Endothelial cell of umbilical vein (primary cell): ENCODE data around the gene MTRF1. TPM values are rescaled to one million over a fixed set of nuclear protein-coding genes. Genes with fewer than 3 reads are reported as not detected.

Source experiments
- BruUV-seq: library from RNA; stranded (reverse); fragments of 400-500 nt; replicated peaks from 2 replicates; lab custom pipeline; 2021; lab: Mats Ljungman, UMichigan
- CTCF ChIA-PET: fragments of 300-600, 350-600 bp; sonication (Branson Sonifier 250); formaldehyde crosslinking; loops from one replicate; lab custom pipeline; 2021; ENCODE audit warnings: antibody characterized with exemption, inconsistent platforms; lab: Charles Lee
- POLR2A ChIA-PET: fragments of 300-600, 350-600 bp; sonication (Branson Sonifier 250); formaldehyde crosslinking; loops from one replicate; lab custom pipeline; 2021; ENCODE audit warnings: antibody characterized with exemption, inconsistent platforms; lab: Charles Lee
- DNase-seq: peaks from one replicate; pipeline ENCODE4 v3.0.0-alpha.2; 2011; ENCODE audit warnings: low read depth, low spot score
- FAIRE-seq: peaks from 2 replicates; lab custom pipeline; 2011; peaks lifted over from hg19 to GRCh38; lab: Jason Lieb, UNC
- H2AFZ ChIP-seq: 2 replicates; pipeline ENCODE4 v1.6.0; 2012; ENCODE audit warnings: low read depth, low read length, control low read depth, inconsistent platforms
- H3K27ac ChIP-seq: 2 replicates; pipeline ENCODE4 v1.5.1; 2011; ENCODE audit warnings: low read depth, mild to moderate bottlenecking, control low read depth, low read length, moderate library complexity; ENCODE audit not compliant: insufficient read depth
- H3K27me3 ChIP-seq, 2 experiments: 2 replicates each; pipeline versions ENCODE4 v1.6.0 to v1.6.1; 2011; ENCODE audit warnings: low read length in 2 of 2, mixed read lengths in 1 of 2; ENCODE audit not compliant: control insufficient read depth in 2 of 2, insufficient read depth in 2 of 2
- H3K36me3 ChIP-seq, 2 experiments: 2 replicates in 1 of 2; 3 replicates in 1 of 2; pipeline ENCODE4 v1.5.1; 2011; ENCODE audit warnings: low read length in 2 of 2, mild to moderate bottlenecking in 1 of 2, moderate library complexity in 1 of 2; ENCODE audit not compliant: control insufficient read depth in 2 of 2, insufficient read depth in 2 of 2; ENCODE audit errors: extremely low read depth in 1 of 2
- H3K4me1 ChIP-seq: 3 replicates; pipeline ENCODE4 v1.5.1; 2011; ENCODE audit warnings: mild to moderate bottlenecking, low read length; ENCODE audit not compliant: control insufficient read depth, insufficient read depth; ENCODE audit errors: extremely low read depth
- H3K4me2 ChIP-seq: 2 replicates; pipeline ENCODE4 v1.6.1; 2011; ENCODE audit warnings: low read length, control low read depth, mixed read lengths; ENCODE audit not compliant: insufficient read depth
- H3K4me3 ChIP-seq, 3 experiments: fragments of 200-600 bp in 1 of 3; sonication (generic), shearing (Covaris generic) in 1 of 3; replicated peaks in 1 of 3; 2 replicates each; pipeline ENCODE4 v1.5.1; 2011 to 2016; ENCODE audit warnings: control low read depth in 3 of 3, low read length in 3 of 3, mild to moderate bottlenecking in 2 of 3, inconsistent platforms in 1 of 3, low read depth in 1 of 3, moderate library complexity in 1 of 3; ENCODE audit not compliant: insufficient read depth in 1 of 3
- H3K79me2 ChIP-seq: 2 replicates; pipeline ENCODE4 v1.6.0; 2012; ENCODE audit warnings: low read length, inconsistent platforms; ENCODE audit not compliant: control insufficient read depth, insufficient read depth
- H3K9ac ChIP-seq: replicated peaks from 2 replicates; pipeline ENCODE3; 2011; ENCODE audit warnings: low read length, control low read depth; ENCODE audit not compliant: insufficient read depth; ENCODE audit errors: extremely low read depth
- H3K9me1 ChIP-seq: replicated peaks from 3 replicates; pipeline ENCODE4 v1.6.0; 2011; ENCODE audit warnings: mild to moderate bottlenecking, low read length; ENCODE audit not compliant: control insufficient read depth, insufficient read depth; ENCODE audit errors: extremely low read depth
- H3K9me3 ChIP-seq: replicated peaks from 2 replicates; pipeline ENCODE4 v1.5.1; 2012; ENCODE audit warnings: low read length, inconsistent platforms; ENCODE audit not compliant: control insufficient read depth, insufficient read depth
- H4K20me1 ChIP-seq: replicated peaks from 2 replicates; pipeline ENCODE3; 2011; ENCODE audit warnings: mild to moderate bottlenecking, low read length; ENCODE audit not compliant: control insufficient read depth, insufficient read depth; ENCODE audit errors: extremely low read depth
- CTCF ChIP-seq, 2 donors: IDR thresholded peaks; 1 replicate in 1 of 2; 2 replicates in 1 of 2; pipeline ENCODE4 v1.5.1; 2011; ENCODE audit warnings: low read length in 2 of 2, mild to moderate bottlenecking in 2 of 2, moderate library complexity in 2 of 2, control low read depth in 1 of 2, inconsistent platforms in 1 of 2, low read depth in 1 of 2; ENCODE audit not compliant: insufficient read depth in 1 of 2; ENCODE audit errors: extremely low read depth in 1 of 2
- EZH2 ChIP-seq: IDR thresholded peaks from 2 replicates; pipeline ENCODE4 v1.6.1; 2012; ENCODE audit warnings: borderline replicate concordance, low read depth, mild to moderate bottlenecking, moderate library complexity, low read length, inconsistent platforms; ENCODE audit not compliant: severe bottlenecking
- FOS ChIP-seq: IDR thresholded peaks from 2 replicates; pipeline ENCODE4 v1.6.1; 2011; ENCODE audit warnings: mild to moderate bottlenecking, low read length, moderate library complexity, borderline replicate concordance; ENCODE audit not compliant: insufficient read depth
- GATA2 ChIP-seq: IDR thresholded peaks from 2 replicates; pipeline ENCODE4 v1.7.0; 2011; ENCODE audit warnings: low read depth, mild to moderate bottlenecking, moderate library complexity, mixed read lengths, low read length; ENCODE audit not compliant: insufficient read length, insufficient read depth
- JUN ChIP-seq: IDR thresholded peaks from 2 replicates; pipeline ENCODE4 v1.6.1; 2011; ENCODE audit warnings: borderline replicate concordance, low read depth; ENCODE audit not compliant: insufficient read length, insufficient read depth
- MAX ChIP-seq: IDR thresholded peaks from 2 replicates; pipeline ENCODE4 v1.6.1; 2011; ENCODE audit not compliant: insufficient read depth, insufficient read length
- MYC ChIP-seq: IDR thresholded peaks from one replicate; pipeline ENCODE4 v1.6.1; 2011; ENCODE audit warnings: mild to moderate bottlenecking, low read depth, low read length
- POLR2A ChIP-seq: IDR thresholded peaks from 2 replicates; pipeline ENCODE4 v1.6.1; 2012; ENCODE audit warnings: low read depth, mild to moderate bottlenecking, control low read depth, low read length
- POLR2AphosphoS5 ChIP-seq: IDR thresholded peaks from 2 replicates; pipeline ENCODE4 v1.6.1; 2012; ENCODE audit warnings: low read depth, mild to moderate bottlenecking, control low read depth, low read length, moderate library complexity; ENCODE audit not compliant: insufficient read depth
- dilution Hi-C: fragments of 300-500 bp; cut with MboI; formaldehyde crosslinking; loops from one replicate; pipeline ENCODE4 v1.15.0; 2019; ENCODE audit warnings: low sequenced_read_pairs; ENCODE audit not compliant: extremely low pct_ligation_motif_present
- intact Hi-C: fragments of 100-400 bp; cut with micrococcal nuclease; formaldehyde crosslinking; loops from one replicate; pipeline ENCODE4 v1.10.0; 2022
- polyA plus RNA-seq, 4 experiments: library from polyadenylated mRNA; depleted of rRNA in 3 of 4; stranded (reverse) in 3 of 4; unstranded in 1 of 4; fragments of >200 nt; gene quantifications; 2 replicates each; pipeline versions ENCODE4 v1.2.1 to v1.2.3, GENCODE V29; 2011 to 2012; ENCODE audit warnings: missing spikeins in 1 of 4
- total RNA-seq: library from RNA; stranded (reverse); gene quantifications from 2 replicates; pipeline ENCODE4 v1.2.3, GENCODE V29; 2021

Gene MTRF1
- total and polyA plus RNA-seq, 2 donors (not counting 3 experiments of a cell fraction or from before 2014, with no cell fraction given), result 8.0 to 16.3 TPM

- Histone ChIP-seq H3K36me3 (peaks cover 5 to 13% of the 10 kb centered on the region in 2 experiments), H3K27ac (no peak overlapping the region), H3K27me3 (no peaks in the 10 kb centered on the region), H3K79me2 (no peaks in the 10 kb centered on the region), H3K4me3 (no peak overlapping the region), H3K9me1 (no peaks in the 10 kb centered on the region), H3K9ac (no peak overlapping the region), H2AFZ (no peak overlapping the region), H3K4me2 (no peak overlapping the region), H3K9me3 (no peaks in the 10 kb centered on the region), H3K4me1 (no peaks in the 10 kb centered on the region), H4K20me1 (no peaks in the 10 kb centered on the region)
- no TSS peak for BruUV-seq
- ChIA-PET CTCF (no interaction called here), POLR2A (no interaction called here)
- dilution Hi-C loops (no loop called here), intact Hi-C loops (no loop called here)
- DNase-seq (no peak), FAIRE-seq (no peak)
- TF ChIP-seq GATA2, result no peak
Measured at GRCh38 chr13:41250993-41251392, 12.4 kb downstream of the MTRF1 start.

DNA sequence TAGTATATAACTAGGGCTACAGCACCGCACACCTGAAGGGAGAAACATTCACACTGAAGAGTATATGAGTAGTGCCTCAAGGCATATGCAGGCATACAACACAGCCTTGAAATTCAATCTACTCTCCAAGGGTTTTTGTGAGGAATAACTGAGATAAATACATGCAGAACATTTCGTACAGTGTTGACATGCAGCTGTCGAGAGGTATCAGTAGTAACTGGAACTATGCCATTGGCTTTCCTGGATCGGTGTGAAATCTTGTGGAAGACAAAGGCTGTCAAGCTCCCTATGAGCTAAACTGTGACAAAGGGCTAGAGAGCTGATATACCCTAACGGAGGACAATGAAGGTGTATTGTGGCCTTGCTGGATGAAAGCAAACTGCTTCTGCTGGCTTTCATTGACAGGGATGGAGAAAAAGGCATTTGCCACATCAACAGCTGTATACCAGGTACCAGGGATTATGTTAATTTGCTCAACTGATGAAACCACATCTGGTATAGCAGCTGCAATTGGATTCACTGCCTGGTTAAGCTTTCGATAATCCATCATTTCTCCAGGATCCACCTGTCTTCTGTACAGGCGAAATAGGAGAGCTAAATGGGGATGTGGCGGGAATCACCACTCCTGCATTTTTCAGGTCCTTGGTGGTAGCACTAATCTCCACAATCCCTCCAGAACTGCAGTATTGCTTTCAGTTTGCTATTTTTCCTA is 16.3 kb downstream of the MTRF1 start:
- Histone ChIP-seq H3K36me3 (peaks cover 5 to 8% of the 10 kb centered on the region in 2 experiments), H3K9me1 (no peaks in the 10 kb centered on the region), H3K79me2 (no peaks in the 10 kb centered on the region), H4K20me1 (no peaks in the 10 kb centered on the region), H3K9ac (no peak overlapping the region), H3K4me1 (no peaks in the 10 kb centered on the region), H3K9me3 (no peaks in the 10 kb centered on the region), H3K4me2 (no peak overlapping the region), H3K4me3 (no peak overlapping the region), H3K27ac (no peak overlapping the region), H3K27me3 (no peaks in the 10 kb centered on the region), H2AFZ (no peak overlapping the region)
- TF ChIP-seq MAX (no peak), POLR2A (no peak), EZH2 (no peak), GATA2 (no peak), POLR2AphosphoS5 (no peak), JUN (no peak), MYC (no peak), FOS (no peak), CTCF (IDR thresholded peaks at IDR 0.05; ENCODE audit: extremely low read depth in 1 of 2, insufficient read depth in 1 of 2, low read depth in 1 of 2, low read length in 2 of 2) (no peak)
- DNase-seq (no peak), FAIRE-seq (no peak)
- intact Hi-C loops (no loop called here), dilution Hi-C loops (no loop called here)
- BruUV-seq, result no TSS peak
- ChIA-PET CTCF (interaction anchor here (1.2 kb wide), 1 partner anchor 24 kb away, joined by 3 read pairs; no protein-coding TSS in a partner anchor), POLR2A (no interaction called here)
